GM12865 (cell line): Measurements from ENCODE around the gene ARHGAP30.

Experiments used
- DNase-seq: peaks from one replicate; pipeline ENCODE4 v3.0.0; 2010; ENCODE audit warnings: low read depth
- H3K4me3 ChIP-seq: 2 replicates; pipeline ENCODE4 v1.5.1; 2011; ENCODE audit warnings: mild to moderate bottlenecking, low read depth, low read length, control low read depth
- CTCF ChIP-seq: IDR thresholded peaks from 2 replicates; pipeline ENCODE4 v1.5.1; 2011; ENCODE audit warnings: low read length, control low read depth, low read depth, inconsistent platforms; ENCODE audit not compliant: insufficient read depth; ENCODE audit errors: missing control alignments

ARHGAP30 gene

GRCh38 chr1:161054805-161055204 lies 14.9 kb downstream of the ARHGAP30 start:
- H3K4me3 ChIP-seq: no peak overlapping the region

GRCh38 chr1:161054232-161054631 lies 15.5 kb downstream of the ARHGAP30 start:
- no peak for DNase-seq
- H3K4me3 ChIP-seq: no peak overlapping the region
- no peak for TF ChIP-seq CTCF

More at GRCh38 chr1:161054805-161055204, 14.9 kb downstream of the ARHGAP30 start:
- no peak for TF ChIP-seq CTCF
- no peak for DNase-seq

DNA sequence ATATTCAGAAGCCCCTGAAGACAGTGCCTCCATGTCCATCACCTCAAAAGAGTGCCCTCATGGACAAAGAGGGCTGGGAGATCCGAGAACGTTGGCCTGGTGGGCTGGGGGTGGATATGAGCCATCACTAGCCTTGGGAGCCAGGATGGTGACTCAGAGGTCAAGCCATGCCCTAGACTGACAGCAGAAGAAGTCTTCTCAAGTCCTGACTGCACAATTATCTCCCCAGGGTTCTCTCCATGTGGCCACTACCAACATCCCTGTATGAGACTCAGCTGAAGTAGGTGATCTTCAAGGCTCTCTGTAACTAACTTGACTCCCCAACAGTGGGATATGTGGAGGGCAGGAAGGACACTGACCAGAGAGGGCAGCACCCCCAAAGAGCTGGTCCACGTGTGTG lies 16.8 kb downstream of the ARHGAP30 start:
- no peak for TF ChIP-seq CTCF
- DNase-seq: no peak
- H3K4me3 ChIP-seq: no peak overlapping the region

DNA sequence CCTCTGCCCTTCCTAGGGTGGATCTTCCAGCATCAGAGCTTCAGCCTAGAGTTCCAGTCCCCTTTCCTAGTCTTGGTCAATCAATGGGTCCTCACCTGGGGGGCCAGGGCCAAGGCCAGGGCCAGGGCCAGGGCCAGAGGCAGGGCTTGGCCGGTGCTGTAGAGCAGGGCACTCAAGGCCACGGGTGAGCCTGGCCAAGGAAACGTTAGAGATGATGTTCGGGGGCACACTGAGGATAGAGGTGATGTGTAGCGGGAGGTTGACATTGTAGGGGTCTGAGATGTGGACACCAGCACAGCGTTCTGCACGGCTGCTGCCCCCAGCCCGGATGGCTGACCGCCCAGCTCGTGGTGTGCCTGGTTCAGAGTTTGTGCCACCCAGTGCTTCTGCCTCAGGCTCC lies 18.5 kb downstream of the ARHGAP30 start:
- DNase-seq: no peak
- no peak for TF ChIP-seq CTCF

DNA sequence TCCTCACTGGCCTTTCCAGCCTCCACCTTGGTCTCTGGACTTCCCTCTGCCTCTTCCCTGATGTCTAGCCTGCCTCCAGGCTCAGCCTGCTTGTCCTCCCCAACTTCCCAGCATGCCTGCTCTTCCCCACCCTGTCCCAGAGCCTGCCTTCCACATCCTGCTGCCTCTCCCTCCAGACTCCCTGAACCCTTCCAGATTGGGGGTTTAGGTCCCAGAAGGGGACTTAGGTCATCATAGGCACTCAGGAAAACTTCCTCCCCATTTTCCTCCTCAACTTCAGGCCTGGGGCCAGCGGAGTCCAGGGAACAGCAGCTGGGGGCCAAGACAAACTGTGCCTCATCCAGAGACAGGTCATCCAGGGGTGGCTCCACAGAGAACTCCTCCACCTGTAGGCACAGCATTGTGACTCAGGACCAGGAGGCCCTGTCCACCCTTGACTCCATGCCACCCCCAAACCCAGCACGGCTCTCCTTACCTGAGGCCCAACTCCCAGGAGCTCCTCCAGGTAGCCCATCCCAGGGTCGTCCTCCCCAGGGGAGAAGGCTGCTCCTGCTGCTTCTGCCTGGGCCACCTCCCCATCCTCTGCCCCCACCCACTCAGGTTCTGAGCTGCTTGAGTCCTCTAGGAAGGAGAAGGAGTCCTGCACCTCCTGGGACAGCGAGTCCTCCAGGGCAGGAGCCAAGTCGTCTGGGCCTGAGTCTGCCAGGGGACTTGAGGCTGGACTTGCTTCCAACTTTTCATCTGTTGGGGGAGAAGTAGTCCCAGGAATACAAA lies 20.6 kb downstream of the ARHGAP30 start:
- H3K4me3 ChIP-seq: no peak overlapping the region
- DNase-seq: no peak
- TF ChIP-seq CTCF: no peak

More for the DNA sequence above, 18.5 kb downstream of the ARHGAP30 start:
- H3K4me3 ChIP-seq: no peak overlapping the region

DNA sequence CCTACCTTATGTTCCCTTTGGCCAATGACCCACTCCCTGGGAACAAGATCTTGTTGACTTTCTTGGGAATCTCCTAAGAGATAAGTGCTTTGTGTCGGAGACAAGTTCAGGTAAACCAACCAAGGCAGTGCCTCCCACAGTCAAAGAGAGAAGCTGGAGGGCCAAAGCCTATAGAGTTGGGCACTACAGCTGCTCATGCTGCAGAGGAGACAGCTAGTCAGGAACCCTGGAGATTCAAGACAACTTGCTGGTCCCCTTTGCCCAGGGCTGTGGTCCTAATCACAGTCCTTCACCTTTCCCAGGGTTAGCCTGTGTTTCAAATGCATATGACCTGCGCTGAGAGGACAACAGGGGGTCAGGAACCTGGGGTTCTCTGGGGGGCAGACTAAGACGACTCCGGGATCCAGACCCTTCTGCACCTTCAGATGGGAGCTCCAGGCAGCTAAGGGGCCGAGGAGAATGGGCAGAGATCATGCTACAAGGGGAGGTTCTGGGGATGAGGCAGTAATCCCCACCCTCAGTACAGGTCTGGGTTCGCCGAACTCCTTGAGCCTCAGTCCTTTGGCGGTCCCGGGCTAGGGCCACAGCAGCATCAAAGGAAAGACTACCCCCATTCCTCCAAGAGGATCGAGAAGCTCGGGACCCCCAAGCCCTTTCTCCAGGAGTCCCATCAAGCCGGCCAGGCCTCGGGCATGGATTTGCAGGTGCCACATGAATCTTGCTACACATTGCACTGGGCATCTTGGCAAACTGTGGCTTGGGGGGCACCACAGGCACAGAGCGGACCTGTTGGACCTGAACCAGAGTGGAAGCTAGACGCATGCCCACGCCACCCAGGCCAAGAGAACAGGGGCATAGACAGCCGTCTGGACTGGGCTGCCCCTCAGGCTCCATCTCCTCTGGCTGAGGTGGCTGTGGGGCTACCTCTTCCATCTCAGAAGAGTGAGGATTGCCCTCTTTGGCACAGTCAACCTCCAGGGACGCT lies 22.0 kb downstream of the ARHGAP30 start:
- no peak overlapping the region for H3K4me3 ChIP-seq
- TF ChIP-seq CTCF: no peak
- no peak for DNase-seq
